Type B pancreatic cell (in vitro differentiated cells): ENCODE measurements around the gene DOCK3. TPM values are rescaled to one million over a fixed set of nuclear protein-coding genes. Genes with fewer than 3 reads are reported as not detected.

Experiments used
- DNase-seq: peaks from one replicate; pipeline ENCODE4 v3.0.0; 2021; ENCODE audit warnings: mixed read lengths; ENCODE audit not compliant: unreplicated experiment; ENCODE audit errors: extremely low spot score
- H3K27ac Mint-ChIP-seq: 2 replicates; pipeline ENCODE4 v1.8.0; 2021; ENCODE audit warnings: mild to moderate bottlenecking, mixed read lengths
- H3K27me3 Mint-ChIP-seq: 2 replicates; pipeline ENCODE4 v1.8.0; 2021; ENCODE audit warnings: mixed read lengths
- H3K36me3 Mint-ChIP-seq: 2 replicates; pipeline ENCODE4 v1.8.0; 2021; ENCODE audit warnings: mixed read lengths
- H3K4me1 Mint-ChIP-seq: one replicate; pipeline ENCODE4 v1.8.0; 2021; ENCODE audit warnings: mixed read lengths; ENCODE audit not compliant: unreplicated experiment
- H3K4me3 Mint-ChIP-seq: 2 replicates; pipeline ENCODE4 v1.8.0; 2021; ENCODE audit warnings: mild to moderate bottlenecking, mixed read lengths
- H3K9me3 Mint-ChIP-seq: 2 replicates; pipeline ENCODE4 v1.8.0; 2021; ENCODE audit warnings: mixed read lengths
- CTCF ChIP-seq: fragments of 200-600 bp; sonication (generic); conservative IDR thresholded peaks from 2 replicates; pipeline ENCODE4 v1.5.0; 2021; ENCODE audit warnings: antibody characterized with exemption, mild to moderate bottlenecking
- total RNA-seq: library from RNA; stranded (reverse); gene quantifications from 2 replicates; pipeline ENCODE4 v1.2.1, GENCODE V29; 2021; ENCODE audit warnings: low replicate concordance

The DOCK3 gene
- total RNA-seq, 1 donor from 2014 or later: 5.9 TPM

- H3K4me1 Mint-ChIP-seq: no peaks in the 10 kb centered on the region
- H3K27me3 Mint-ChIP-seq: no peaks in the 10 kb centered on the region
- peaks cover 5% of the 10 kb centered on the region for H3K36me3 Mint-ChIP-seq
- TF ChIP-seq CTCF: peak; percentile 67
- no peak overlapping the region for H3K27ac Mint-ChIP-seq
- no peak overlapping the region for H3K4me3 Mint-ChIP-seq
- H3K9me3 Mint-ChIP-seq: no peaks in the 10 kb centered on the region
- no peak for DNase-seq
These were observed 636.3 kb downstream of the DOCK3 start for GRCh38 chr3:51311055-51311454.

GRCh38 chr3:51328206-51328605, 653.5 kb downstream of the DOCK3 start:
- no peaks in the 10 kb centered on the region for H3K4me1 Mint-ChIP-seq
- H3K27ac Mint-ChIP-seq: no peak overlapping the region
- no peaks in the 10 kb centered on the region for H3K36me3 Mint-ChIP-seq
- no peak for DNase-seq
- no peak for TF ChIP-seq CTCF
- no peak overlapping the region for H3K4me3 Mint-ChIP-seq
- H3K27me3 Mint-ChIP-seq: no peaks in the 10 kb centered on the region
- H3K9me3 Mint-ChIP-seq: no peaks in the 10 kb centered on the region

- peaks cover 4% of the 10 kb centered on the region for H3K36me3 Mint-ChIP-seq
- H3K4me1 Mint-ChIP-seq: peaks cover 7% of the 10 kb centered on the region
- H3K4me3 Mint-ChIP-seq: no peak overlapping the region
- H3K27me3 Mint-ChIP-seq: no peaks in the 10 kb centered on the region
- H3K27ac Mint-ChIP-seq: no peak overlapping the region
- no peaks in the 10 kb centered on the region for H3K9me3 Mint-ChIP-seq
- TF ChIP-seq CTCF: no peak
- no peak for DNase-seq
These were observed 655.3 kb downstream of the DOCK3 start for GRCh38 chr3:51330046-51330445.

GRCh38 chr3:51332156-51332555, 657.4 kb downstream of the DOCK3 start:
- Mint-ChIP-seq H3K36me3 (peaks cover 4% of the 10 kb centered on the region), H3K4me1 (peaks cover 7% of the 10 kb centered on the region), H3K9me3 (no peaks in the 10 kb centered on the region), H3K4me3 (no peak overlapping the region), H3K27ac (no peak overlapping the region), H3K27me3 (no peaks in the 10 kb centered on the region)
- DNase-seq: no peak
- no peak for TF ChIP-seq CTCF

- Mint-ChIP-seq H3K9me3 (no peaks in the 10 kb centered on the region), H3K4me1 (peaks cover 7% of the 10 kb centered on the region), H3K27me3 (no peaks in the 10 kb centered on the region), H3K27ac (no peak overlapping the region), H3K36me3 (peaks cover 4% of the 10 kb centered on the region), H3K4me3 (no peak overlapping the region)
- TF ChIP-seq CTCF: no peak
- DNase-seq: no peak
These were observed 658.3 kb downstream of the DOCK3 start for GRCh38 chr3:51333021-51333420.

- H3K9me3 Mint-ChIP-seq: no peaks in the 10 kb centered on the region
- H3K27me3 Mint-ChIP-seq: no peaks in the 10 kb centered on the region
- peaks cover 24% of the 10 kb centered on the region for H3K4me1 Mint-ChIP-seq
- H3K27ac Mint-ChIP-seq: no peak overlapping the region
- H3K36me3 Mint-ChIP-seq: peaks cover 7% of the 10 kb centered on the region
- no peak for TF ChIP-seq CTCF
- no peak overlapping the region for H3K4me3 Mint-ChIP-seq
- DNase-seq: no peak
These were observed 661.5 kb downstream of the DOCK3 start for GRCh38 chr3:51336261-51336660.
